SK-N-SH (cell line): ENCODE measurements around the gene IFT122. TPM values are rescaled to one million over a fixed set of nuclear protein-coding genes. Genes with fewer than 3 reads are reported as not detected.

Experiments
- CTCF ChIA-PET: fragments of 300-600, 350-600 bp; formaldehyde crosslinking; extraction: SDS; loops from one replicate; lab custom pipeline; 2021; lab: Yijun Ruan, JAX
- POLR2A ChIA-PET: fragments of 350-600 bp; sonication (Branson Sonifier 250); formaldehyde crosslinking; extraction: SDS; loops from one replicate; lab custom pipeline; 2020; ENCODE audit warnings: antibody characterized with exemption, inconsistent platforms; lab: Yijun Ruan, JAX
- DNase-seq: peaks from one replicate; pipeline ENCODE4 v3.0.0; 2012
- H2AFZ ChIP-seq: fragments of 200-600 bp; sonication (generic); 2 replicates; pipeline ENCODE4 v1.8.1; 2016; ENCODE audit warnings: antibody characterized with exemption, mild to moderate bottlenecking, low read depth
- H3F3A ChIP-seq: fragments of 200-600 bp; sonication (generic); replicated peaks from 2 replicates; pipeline ENCODE3; 2016; ENCODE audit warnings: antibody characterized with exemption, mild to moderate bottlenecking; ENCODE audit not compliant: insufficient read depth
- H3K27ac ChIP-seq, 2 experiments: fragments of 200-500 bp in 1 of 2; fragments of 200-600 bp in 1 of 2; sonication (Bioruptor generic) in 1 of 2; sonication (generic), shearing (Covaris generic) in 1 of 2; 2 replicates each; pipeline versions ENCODE4 v1.5.1 to v1.6.1; 2014 to 2016; ENCODE audit warnings: low read depth in 2 of 2, inconsistent platforms in 1 of 2, low read length in 1 of 2, mild to moderate bottlenecking in 1 of 2, mixed read lengths in 1 of 2
- H3K27me3 ChIP-seq: fragments of 200-600 bp; sonication (generic), shearing (Covaris generic); 2 replicates; pipeline ENCODE4 v1.6.1; 2016; ENCODE audit warnings: mixed run types; ENCODE audit not compliant: insufficient read depth
- H3K36me3 ChIP-seq, 2 experiments: fragments of 200-500 bp in 1 of 2; fragments of 200-600 bp in 1 of 2; sonication (Bioruptor generic) in 1 of 2; sonication (generic) in 1 of 2; replicated peaks in 1 of 2; 2 replicates each; pipeline versions ENCODE3 to v1.5.1; 2014 to 2016; ENCODE audit warnings: low read length in 1 of 2, mild to moderate bottlenecking in 1 of 2; ENCODE audit not compliant: insufficient read depth in 2 of 2, control insufficient read depth in 1 of 2
- H3K4me1 ChIP-seq, 2 experiments: fragments of 200-500 bp in 1 of 2; fragments of 200-600 bp in 1 of 2; sonication (Bioruptor generic) in 1 of 2; sonication (generic), shearing (Covaris generic) in 1 of 2; 2 replicates each; pipeline versions ENCODE4 v1.5.1 to v1.6.1; 2014 to 2016; ENCODE audit warnings: low read depth in 1 of 2, low read length in 1 of 2, mixed run types in 1 of 2; ENCODE audit not compliant: insufficient read depth in 2 of 2, control insufficient read depth in 1 of 2
- H3K4me2 ChIP-seq: fragments of 200-600 bp; sonication (generic), shearing (Covaris generic); 2 replicates; pipeline ENCODE4 v1.6.1; 2017; ENCODE audit warnings: mixed run types
- H3K4me3 ChIP-seq, 2 experiments: fragments of 200-500 bp in 1 of 2; fragments of 200-600 bp in 1 of 2; sonication (Bioruptor generic) in 1 of 2; sonication (generic), shearing (Covaris generic) in 1 of 2; 2 replicates each; pipeline versions ENCODE4 v1.5.1 to v1.8.1; 2014 to 2016; ENCODE audit warnings: low read depth in 2 of 2, inconsistent platforms in 1 of 2, low read length in 1 of 2, mild to moderate bottlenecking in 1 of 2, mixed read lengths in 1 of 2, moderate library complexity in 1 of 2
- H3K79me2 ChIP-seq: fragments of 200-600 bp; sonication (generic); 2 replicates; pipeline ENCODE4 v1.8.1; 2017; ENCODE audit warnings: mild to moderate bottlenecking; ENCODE audit not compliant: insufficient read depth
- H3K9ac ChIP-seq: fragments of 200-600 bp; sonication (generic); 2 replicates; pipeline ENCODE4 v1.6.1; 2017; ENCODE audit warnings: mixed run types
- H3K9me2 ChIP-seq: fragments of 200-600 bp; sonication (generic); 2 replicates; pipeline ENCODE4 v1.6.1; 2017; ENCODE audit warnings: mixed run types
- H3K9me3 ChIP-seq: fragments of 200-600 bp; sonication (generic); 2 replicates; pipeline ENCODE4 v1.6.1; 2017; ENCODE audit warnings: mixed run types, mild to moderate bottlenecking, moderate library complexity
- H4K20me1 ChIP-seq: fragments of 200-600 bp; sonication (generic); 2 replicates; pipeline ENCODE4 v1.6.1; 2017; ENCODE audit warnings: mild to moderate bottlenecking, mixed run types; ENCODE audit not compliant: insufficient read depth
- CHD2 ChIP-seq: fragments of 150-350 bp; IDR thresholded peaks from 2 replicates; pipeline ENCODE4 v1.6.1; 2018; ENCODE audit warnings: low read length; ENCODE audit not compliant: partially characterized antibody
- FOXJ3 ChIP-seq: sonication (generic); formaldehyde crosslinking; IDR thresholded peaks from 2 replicates; pipeline ENCODE4 v1.5.1; 2020; ENCODE audit warnings: mild to moderate bottlenecking, missing genetic modification reagents
- GATA2 ChIP-seq: sonication (generic); formaldehyde crosslinking; IDR thresholded peaks from 2 replicates; pipeline ENCODE4 v1.5.0; 2020; ENCODE audit warnings: mild to moderate bottlenecking, missing genetic modification reagents
- MXI1 ChIP-seq: IDR thresholded peaks from 2 replicates; pipeline ENCODE4 v1.6.1; 2012; ENCODE audit warnings: mild to moderate bottlenecking, low read depth, low read length, improper control_type of control experiment
- NRF1 ChIP-seq: IDR thresholded peaks from 2 replicates; pipeline ENCODE4 v1.6.1; 2012; ENCODE audit warnings: low read depth, mild to moderate bottlenecking, low read length
- POLR2AphosphoS5 ChIP-seq: IDR thresholded peaks from 2 replicates; pipeline ENCODE4 v1.6.1; 2012; ENCODE audit warnings: low read depth, low read length
- RFX5 ChIP-seq: IDR thresholded peaks from 2 replicates; pipeline ENCODE4 v1.6.1; 2012; ENCODE audit warnings: mild to moderate bottlenecking, improper control_type of control experiment, low read length
- SIN3A ChIP-seq: IDR thresholded peaks from 2 replicates; pipeline ENCODE4 v1.6.1; 2012; ENCODE audit warnings: low read depth, mild to moderate bottlenecking, low read length, moderate library complexity, borderline replicate concordance
- TAF1 ChIP-seq: IDR thresholded peaks from 2 replicates; pipeline ENCODE4 v1.6.1; 2012; ENCODE audit warnings: low read depth, mild to moderate bottlenecking, low read length, moderate library complexity, borderline replicate concordance
- YY1 ChIP-seq: IDR thresholded peaks from 2 replicates; pipeline ENCODE4 v1.4.0; 2012; ENCODE audit warnings: low read depth, mild to moderate bottlenecking
- WGBS: methylation state at CpG from one replicate; pipeline ENCODE4 v1.1.6; 2017; ENCODE audit warnings: low lambda C conversion rate; 5-methylcytosine and 5-hydroxymethylcytosine counted together
- polyA plus RNA-seq, 3 experiments: library from polyadenylated mRNA; depleted of rRNA; stranded (reverse); fragments of >200 nt; gene quantifications; 2 replicates each; pipeline ENCODE4 v1.2.3, GENCODE V29; 2012
- TF ChIP-seq, protein P1 (sequence below): IDR thresholded peaks from 2 replicates; pipeline ENCODE4; 2012
- TF ChIP-seq, protein P2 (sequence below): fragments of 150-350 bp; IDR thresholded peaks from 2 replicates; pipeline ENCODE4 v1.6.1; 2016; ENCODE audit warnings: mild to moderate bottlenecking, low read depth, low read length
- TF ChIP-seq, protein P3 (sequence below): IDR thresholded peaks from 2 replicates; pipeline ENCODE4 v1.4.0; 2012; ENCODE audit warnings: low read depth, borderline replicate concordance
- TF ChIP-seq, protein P4 (sequence below): IDR thresholded peaks from 2 replicates; pipeline ENCODE4 v1.6.1; 2012; ENCODE audit warnings: mild to moderate bottlenecking, low read depth, low read length, moderate library complexity

IFT122 gene, protein sequence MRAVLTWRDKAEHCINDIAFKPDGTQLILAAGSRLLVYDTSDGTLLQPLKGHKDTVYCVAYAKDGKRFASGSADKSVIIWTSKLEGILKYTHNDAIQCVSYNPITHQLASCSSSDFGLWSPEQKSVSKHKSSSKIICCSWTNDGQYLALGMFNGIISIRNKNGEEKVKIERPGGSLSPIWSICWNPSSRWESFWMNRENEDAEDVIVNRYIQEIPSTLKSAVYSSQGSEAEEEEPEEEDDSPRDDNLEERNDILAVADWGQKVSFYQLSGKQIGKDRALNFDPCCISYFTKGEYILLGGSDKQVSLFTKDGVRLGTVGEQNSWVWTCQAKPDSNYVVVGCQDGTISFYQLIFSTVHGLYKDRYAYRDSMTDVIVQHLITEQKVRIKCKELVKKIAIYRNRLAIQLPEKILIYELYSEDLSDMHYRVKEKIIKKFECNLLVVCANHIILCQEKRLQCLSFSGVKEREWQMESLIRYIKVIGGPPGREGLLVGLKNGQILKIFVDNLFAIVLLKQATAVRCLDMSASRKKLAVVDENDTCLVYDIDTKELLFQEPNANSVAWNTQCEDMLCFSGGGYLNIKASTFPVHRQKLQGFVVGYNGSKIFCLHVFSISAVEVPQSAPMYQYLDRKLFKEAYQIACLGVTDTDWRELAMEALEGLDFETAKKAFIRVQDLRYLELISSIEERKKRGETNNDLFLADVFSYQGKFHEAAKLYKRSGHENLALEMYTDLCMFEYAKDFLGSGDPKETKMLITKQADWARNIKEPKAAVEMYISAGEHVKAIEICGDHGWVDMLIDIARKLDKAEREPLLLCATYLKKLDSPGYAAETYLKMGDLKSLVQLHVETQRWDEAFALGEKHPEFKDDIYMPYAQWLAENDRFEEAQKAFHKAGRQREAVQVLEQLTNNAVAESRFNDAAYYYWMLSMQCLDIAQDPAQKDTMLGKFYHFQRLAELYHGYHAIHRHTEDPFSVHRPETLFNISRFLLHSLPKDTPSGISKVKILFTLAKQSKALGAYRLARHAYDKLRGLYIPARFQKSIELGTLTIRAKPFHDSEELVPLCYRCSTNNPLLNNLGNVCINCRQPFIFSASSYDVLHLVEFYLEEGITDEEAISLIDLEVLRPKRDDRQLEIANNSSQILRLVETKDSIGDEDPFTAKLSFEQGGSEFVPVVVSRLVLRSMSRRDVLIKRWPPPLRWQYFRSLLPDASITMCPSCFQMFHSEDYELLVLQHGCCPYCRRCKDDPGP
- polyA plus RNA-seq (2012; rRNA removed) = 20.1 and 20.8 TPM in 2 replicates
- 9.0 and 11.9 TPM in 2 replicates for polyA plus RNA-seq (2012; cell fraction: cytosol; rRNA removed)
- polyA plus RNA-seq (2012; cell fraction: nucleus; rRNA removed) = 60.6 and 73.3 TPM in 2 replicates

DNA sequence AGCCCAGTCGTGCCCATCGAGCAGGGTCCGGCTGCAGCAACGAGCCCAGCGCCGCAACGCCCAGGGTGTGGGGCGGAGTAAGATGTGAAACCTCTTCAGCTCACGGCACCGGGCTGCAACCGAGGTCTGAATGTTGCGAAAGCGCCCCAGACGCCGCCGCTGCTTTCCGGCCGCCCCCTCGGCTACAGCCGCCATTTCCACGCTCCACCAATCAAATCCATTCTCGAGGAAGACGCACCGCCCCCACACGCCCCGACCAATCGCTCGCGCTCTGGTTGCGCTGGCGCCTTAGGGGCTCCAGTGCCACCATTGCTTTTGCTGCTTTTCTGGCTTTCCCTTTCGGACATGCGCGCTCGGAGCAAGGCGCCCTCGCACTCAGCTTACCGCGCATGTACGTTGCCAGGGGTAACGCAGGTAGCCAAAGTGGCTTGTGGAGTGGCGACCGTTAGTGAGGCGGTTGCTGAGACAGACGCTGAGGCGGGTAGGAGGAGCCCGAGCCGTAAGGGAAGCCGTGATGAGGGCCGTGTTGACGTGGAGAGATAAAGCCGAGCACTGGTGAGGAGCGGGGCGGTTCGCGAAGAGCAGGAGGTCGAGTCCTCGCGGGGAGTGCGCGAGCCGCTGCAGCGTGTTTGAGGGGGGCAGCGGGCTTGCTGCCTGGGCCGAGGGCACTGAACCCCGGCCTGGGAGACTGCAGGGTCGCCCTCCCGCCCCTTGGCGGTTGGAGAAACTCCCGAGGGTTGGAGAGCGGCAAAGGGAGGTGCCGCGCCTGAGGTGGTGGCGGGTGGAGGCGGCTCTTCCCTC is at the start of gene IFT122, which contains the start of gene MBD4:
Gene IFT122, plus strand, starts transcription at position 408 of the 801 bp plus-strand sequence. Its CDS starts 107 bp downstream, at position 515.
Gene MBD4, minus strand, starts transcription at position 132 of the 801 bp plus-strand sequence. Its CDS starts 115 bp downstream, at position 17.
- H3K79me2 ChIP-seq = peaks cover 61% of the 10 kb centered on the region
- H3K9me3 ChIP-seq = no peaks in the 10 kb centered on the region
- peak within 1 kb of the TSS; percentile 83 to 91 for H3K27ac ChIP-seq
- H3F3A ChIP-seq = peaks cover 13% of the 10 kb centered on the region
- H2AFZ ChIP-seq = peak within 1 kb of the TSS; percentile 90
- H3K9me2 ChIP-seq = no peaks in the 10 kb centered on the region
- H3K36me3 ChIP-seq = peaks cover 30 to 32% of the 10 kb centered on the region in 2 experiments
- peak within 1 kb of the TSS; percentile 92 for H3K9ac ChIP-seq
- TF ChIP-seq YY1 (peak; percentile 88), FOXJ3 (CRISPR knock-in tag) (no peak), CHD2 (peak; percentile 8), GATA2 (CRISPR knock-in tag) (no peak), POLR2AphosphoS5 (peak; percentile 64), MXI1 (peak; percentile 94), RFX5 (peak; percentile 74), TAF1 (peak; percentile 69), SIN3A (0 out of 2 replicates have a peak, but pooled peaks have one; percentile 85), NRF1 (peak; percentile 82)
- TF ChIP-seq, protein P1, sequence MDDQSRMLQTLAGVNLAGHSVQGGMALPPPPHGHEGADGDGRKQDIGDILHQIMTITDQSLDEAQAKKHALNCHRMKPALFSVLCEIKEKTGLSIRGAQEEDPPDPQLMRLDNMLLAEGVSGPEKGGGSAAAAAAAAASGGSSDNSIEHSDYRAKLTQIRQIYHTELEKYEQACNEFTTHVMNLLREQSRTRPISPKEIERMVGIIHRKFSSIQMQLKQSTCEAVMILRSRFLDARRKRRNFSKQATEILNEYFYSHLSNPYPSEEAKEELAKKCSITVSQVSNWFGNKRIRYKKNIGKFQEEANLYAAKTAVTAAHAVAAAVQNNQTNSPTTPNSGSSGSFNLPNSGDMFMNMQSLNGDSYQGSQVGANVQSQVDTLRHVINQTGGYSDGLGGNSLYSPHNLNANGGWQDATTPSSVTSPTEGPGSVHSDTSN = 0 out of 2 replicates have a peak, but pooled peaks have one; percentile 10
- TF ChIP-seq, protein P2, sequence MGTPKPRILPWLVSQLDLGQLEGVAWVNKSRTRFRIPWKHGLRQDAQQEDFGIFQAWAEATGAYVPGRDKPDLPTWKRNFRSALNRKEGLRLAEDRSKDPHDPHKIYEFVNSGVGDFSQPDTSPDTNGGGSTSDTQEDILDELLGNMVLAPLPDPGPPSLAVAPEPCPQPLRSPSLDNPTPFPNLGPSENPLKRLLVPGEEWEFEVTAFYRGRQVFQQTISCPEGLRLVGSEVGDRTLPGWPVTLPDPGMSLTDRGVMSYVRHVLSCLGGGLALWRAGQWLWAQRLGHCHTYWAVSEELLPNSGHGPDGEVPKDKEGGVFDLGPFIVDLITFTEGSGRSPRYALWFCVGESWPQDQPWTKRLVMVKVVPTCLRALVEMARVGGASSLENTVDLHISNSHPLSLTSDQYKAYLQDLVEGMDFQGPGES = peak; percentile 38; the same call in 1 of the 2 replicates
- TF ChIP-seq, protein P3, sequence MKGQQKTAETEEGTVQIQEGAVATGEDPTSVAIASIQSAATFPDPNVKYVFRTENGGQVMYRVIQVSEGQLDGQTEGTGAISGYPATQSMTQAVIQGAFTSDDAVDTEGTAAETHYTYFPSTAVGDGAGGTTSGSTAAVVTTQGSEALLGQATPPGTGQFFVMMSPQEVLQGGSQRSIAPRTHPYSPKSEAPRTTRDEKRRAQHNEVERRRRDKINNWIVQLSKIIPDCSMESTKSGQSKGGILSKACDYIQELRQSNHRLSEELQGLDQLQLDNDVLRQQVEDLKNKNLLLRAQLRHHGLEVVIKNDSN = no peak
- TF ChIP-seq, protein P4, sequence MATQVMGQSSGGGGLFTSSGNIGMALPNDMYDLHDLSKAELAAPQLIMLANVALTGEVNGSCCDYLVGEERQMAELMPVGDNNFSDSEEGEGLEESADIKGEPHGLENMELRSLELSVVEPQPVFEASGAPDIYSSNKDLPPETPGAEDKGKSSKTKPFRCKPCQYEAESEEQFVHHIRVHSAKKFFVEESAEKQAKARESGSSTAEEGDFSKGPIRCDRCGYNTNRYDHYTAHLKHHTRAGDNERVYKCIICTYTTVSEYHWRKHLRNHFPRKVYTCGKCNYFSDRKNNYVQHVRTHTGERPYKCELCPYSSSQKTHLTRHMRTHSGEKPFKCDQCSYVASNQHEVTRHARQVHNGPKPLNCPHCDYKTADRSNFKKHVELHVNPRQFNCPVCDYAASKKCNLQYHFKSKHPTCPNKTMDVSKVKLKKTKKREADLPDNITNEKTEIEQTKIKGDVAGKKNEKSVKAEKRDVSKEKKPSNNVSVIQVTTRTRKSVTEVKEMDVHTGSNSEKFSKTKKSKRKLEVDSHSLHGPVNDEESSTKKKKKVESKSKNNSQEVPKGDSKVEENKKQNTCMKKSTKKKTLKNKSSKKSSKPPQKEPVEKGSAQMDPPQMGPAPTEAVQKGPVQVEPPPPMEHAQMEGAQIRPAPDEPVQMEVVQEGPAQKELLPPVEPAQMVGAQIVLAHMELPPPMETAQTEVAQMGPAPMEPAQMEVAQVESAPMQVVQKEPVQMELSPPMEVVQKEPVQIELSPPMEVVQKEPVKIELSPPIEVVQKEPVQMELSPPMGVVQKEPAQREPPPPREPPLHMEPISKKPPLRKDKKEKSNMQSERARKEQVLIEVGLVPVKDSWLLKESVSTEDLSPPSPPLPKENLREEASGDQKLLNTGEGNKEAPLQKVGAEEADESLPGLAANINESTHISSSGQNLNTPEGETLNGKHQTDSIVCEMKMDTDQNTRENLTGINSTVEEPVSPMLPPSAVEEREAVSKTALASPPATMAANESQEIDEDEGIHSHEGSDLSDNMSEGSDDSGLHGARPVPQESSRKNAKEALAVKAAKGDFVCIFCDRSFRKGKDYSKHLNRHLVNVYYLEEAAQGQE = 0 out of 2 replicates have a peak, but pooled peaks have one; percentile 47
- 3% methylated on average over 20 of the region's 75 CpGs for WGBS
- no peaks in the 10 kb centered on the region for H4K20me1 ChIP-seq
- peak; percentile 97 for DNase-seq
- ChIA-PET CTCF (interaction anchor here (1.0 to 1.1 kb wide), 2 partner anchors 31 to 123 kb away, joined by 3 read pairs; a partner anchor contains a TSS), POLR2A (interaction anchor here (0.7 to 2.3 kb wide), 5 partner anchors 9 to 163 kb away, joined by 3 to 12 read pairs (median 3); partner anchors contain the start of gene EFCAB12)
- peak within 1 kb of the TSS; percentile 82 to 93 for H3K4me3 ChIP-seq
- H3K4me2 ChIP-seq = peak within 1 kb of the TSS; percentile 85
- H3K4me1 ChIP-seq = peaks cover 19 to 31% of the 10 kb centered on the region in 2 experiments; a peak in 3 of 4 replicates
- no peaks in the 10 kb centered on the region for H3K27me3 ChIP-seq
